HepG2 (cell line): ENCODE results near the gene CRMP1. TPM values are rescaled to one million over a fixed set of nuclear protein-coding genes. Genes with fewer than 3 reads are reported as not detected.

Experiments
- ATAC-seq: fragments of 200-7000 bp; cut with Tn5 transposase; 3 replicates; pipeline ENCODE4 v1.9.1; 2020; ENCODE audit warnings: mild to moderate bottlenecking, moderate library complexity
- BruUV-seq: library from RNA; stranded (reverse); fragments of 400-500 nt; replicated peaks from 2 replicates; lab custom pipeline; 2021; lab: Mats Ljungman, UMichigan
- CTCF ChIA-PET: fragments of 300-600 bp; formaldehyde crosslinking; extraction: SDS; loops from one replicate; lab custom pipeline; 2021; ENCODE audit warnings: low total read pairs, inconsistent platforms, low intra/inter-chr PET ratio; lab: Yijun Ruan, JAX
- POLR2A ChIA-PET: fragments of 350-600 bp; sonication (Branson Sonifier 250); formaldehyde crosslinking; loops from one replicate; lab custom pipeline; 2020; ENCODE audit warnings: antibody characterized with exemption, inconsistent platforms; lab: Yijun Ruan, JAX
- DNase-seq: peaks from one replicate; pipeline ENCODE4 v3.0.0-alpha.2; 2015; ENCODE audit warnings: low spot score
- FAIRE-seq: peaks from 3 replicates; lab custom pipeline; 2011; peaks lifted over from hg19 to GRCh38; lab: Jason Lieb, UNC
- H2AFZ ChIP-seq: one replicate; pipeline ENCODE4 v1.6.1; 2011; ENCODE audit warnings: low read length, inconsistent platforms
- H3K27ac ChIP-seq: fragments of 300-600 bp; 3 replicates; pipeline ENCODE4 v1.8.0; 2011; ENCODE audit warnings: mixed run types, mild to moderate bottlenecking, mixed read lengths, low read length, inconsistent platforms; ENCODE audit not compliant: insufficient read depth; ENCODE audit errors: extremely low read length
- H3K27me3 ChIP-seq, 2 experiments: fragments of 200-600 bp in 1 of 2; 2 replicates in 1 of 2; 3 replicates in 1 of 2; pipeline versions ENCODE4 v1.6.0 to v1.8.0; 2011; ENCODE audit warnings: low read length in 2 of 2, mild to moderate bottlenecking in 2 of 2, moderate library complexity in 2 of 2, inconsistent platforms in 1 of 2; ENCODE audit not compliant: insufficient read depth in 2 of 2, control insufficient read depth in 1 of 2
- H3K36me3 ChIP-seq, 2 experiments: fragments of 200-600 bp in 1 of 2; replicated peaks in 1 of 2; 2 replicates in 1 of 2; 3 replicates in 1 of 2; pipeline versions ENCODE4 v1.5.1 to v1.8.0; 2011; ENCODE audit warnings: low read length in 2 of 2, inconsistent platforms in 1 of 2; ENCODE audit not compliant: insufficient read depth in 2 of 2, control insufficient read depth in 1 of 2
- H3K4me1 ChIP-seq: 2 replicates; pipeline ENCODE4 v1.5.1; 2012; ENCODE audit warnings: low read length, inconsistent platforms; ENCODE audit not compliant: insufficient read depth
- H3K4me2 ChIP-seq: 2 replicates; pipeline ENCODE4 v1.6.0; 2011; ENCODE audit warnings: low read depth, low read length, inconsistent platforms
- H3K4me3 ChIP-seq, 3 experiments: fragments of 200-600 bp in 1 of 3; sonication (generic), shearing (Covaris generic) in 1 of 3; replicated peaks in 1 of 3; 2 replicates each; pipeline ENCODE4 v1.5.1; 2011 to 2016; ENCODE audit warnings: low read length in 3 of 3, inconsistent platforms in 2 of 3, low read depth in 2 of 3, mild to moderate bottlenecking in 2 of 3, control low read depth in 1 of 3, mixed read lengths in 1 of 3; ENCODE audit not compliant: insufficient read depth in 1 of 3
- H3K79me2 ChIP-seq: one replicate; pipeline ENCODE4 v1.6.1; 2011; ENCODE audit warnings: low read length, inconsistent platforms; ENCODE audit not compliant: insufficient read depth
- H3K9ac ChIP-seq: 2 replicates; pipeline ENCODE4 v1.6.0; 2011; ENCODE audit warnings: mild to moderate bottlenecking, low read depth, low read length, inconsistent platforms; ENCODE audit not compliant: insufficient read depth
- H3K9me3 ChIP-seq: 2 replicates; pipeline ENCODE4 v1.5.1; 2012; ENCODE audit warnings: mild to moderate bottlenecking, low read length
- H4K20me1 ChIP-seq: 2 replicates; pipeline ENCODE4 v1.6.0; 2011; ENCODE audit warnings: inconsistent platforms, mild to moderate bottlenecking, low read length, moderate library complexity; ENCODE audit not compliant: insufficient read depth
- AKNA ChIP-seq: sonication (generic); formaldehyde crosslinking; IDR thresholded peaks from 2 replicates; pipeline ENCODE4 v1.4.0; 2020; ENCODE audit warnings: missing genetic modification reagents, borderline replicate concordance
- CBFB ChIP-seq: sonication (generic); formaldehyde crosslinking; IDR thresholded peaks from 2 replicates; pipeline ENCODE4 v1.4.0; 2020; ENCODE audit warnings: missing genetic modification reagents
- ZNF205 ChIP-seq: IDR thresholded peaks from 2 replicates; pipeline ENCODE4 v1.6.1; 2018; ENCODE audit warnings: missing biosample characterization, missing genetic modification reagents
- ZNF776 ChIP-seq: sonication (generic); formaldehyde crosslinking; IDR thresholded peaks from 2 replicates; pipeline ENCODE4 v1.4.0; 2020; ENCODE audit warnings: mild to moderate bottlenecking, missing genetic modification reagents
- WGBS: methylation state at CpG from one replicate; pipeline ENCODE4 v1.1.6; 2017; ENCODE audit warnings: low lambda C conversion rate; 5-methylcytosine and 5-hydroxymethylcytosine counted together
- in situ Hi-C: cut with HindIII; loops from 2 replicates; pipeline ENCODE4 v1.10.0; 2017; ENCODE audit warnings: low pct_unique_long_range_greater_than_20kb; ENCODE audit not compliant: extremely low pct_ligation_motif_present
- intact Hi-C: fragments of 100-400 bp; cut with micrococcal nuclease; formaldehyde crosslinking; loops from one replicate; pipeline ENCODE4 v1.10.0; 2022; ENCODE audit not compliant: unreplicated experiment
- polyA plus RNA-seq, 8 experiments: library from polyadenylated mRNA; depleted of rRNA in 3 of 8; stranded (reverse) in 7 of 8; unstranded in 1 of 8; fragments of >200 nt; fragmentation: Illumina TruSeq in 4 of 8; extraction: Trizol in 4 of 8; gene quantifications; 2 replicates each; pipeline versions ENCODE4 v1.2.1 to v1.2.3, GENCODE V29; 2011 to 2016; ENCODE audit warnings: low read depth in 4 of 8, missing spikeins in 1 of 8, mixed read lengths in 1 of 8; ENCODE audit not compliant: insufficient read depth in 1 of 8
- total RNA-seq, 5 experiments: library from RNA; depleted of rRNA; stranded (reverse); fragments of >200 nt; fragmentation: Illumina TruSeq; extraction: Trizol; gene quantifications; 2 replicates each; pipeline ENCODE4 v1.2.3, GENCODE V29; 2016; ENCODE audit warnings: low read depth in 1 of 5

CRMP1 gene
- total and polyA plus RNA-seq, 2 of the 13 experiments (the other 11 are each of a cell fraction or from before 2014, with no cell fraction given), result not detected

- POLR2A ChIA-PET, result no interaction called here
- Histone ChIP-seq H3K27ac (no peak overlapping the region), H4K20me1 (no peaks in the 10 kb centered on the region), H3K9ac (no peak overlapping the region), H3K36me3 (no peaks in the 10 kb centered on the region), H2AFZ (no peak overlapping the region), H3K4me1 (no peaks in the 10 kb centered on the region), H3K27me3 (peaks cover 1 to 12% of the 10 kb centered on the region in 2 experiments; a peak in 1 of 5 replicates), H3K4me2 (no peak overlapping the region), H3K9me3 (no peaks in the 10 kb centered on the region), H3K79me2 (no peaks in the 10 kb centered on the region), H3K4me3 (no peak overlapping the region)
- no peak for DNase-seq
- FAIRE-seq, result no peak
- intact Hi-C loops, result no loop called here
- CTCF ChIA-PET, result no interaction called here
- no peak for TF ChIP-seq ZNF205 (CRISPR knock-in tag)
- TF ChIP-seq ZNF776, result no peak
- TF ChIP-seq AKNA (CRISPR knock-in tag), result no peak
- no peak for TF ChIP-seq CBFB (CRISPR knock-in tag)
- BruUV-seq, result no TSS peak
- in situ Hi-C loops, result no loop called here
- ATAC-seq, result no peak
- 38% methylated on average over 4 of the region's 13 CpGs for WGBS
These were observed 22.2 kb downstream of the CRMP1 start for GRCh38 chr4:5870701-5871100.
